HEK293 (cell line): Measurements from ENCODE around the gene RNU11.

Experiments
- CTCF ChIA-PET: fragments of 350-600 bp; formaldehyde crosslinking; extraction: SDS; loops from one replicate; lab custom pipeline; 2021; ENCODE audit warnings: antibody characterized with exemption; lab: Yijun Ruan, JAX
- POLR2A ChIA-PET: fragments of 300-600 bp; formaldehyde crosslinking; extraction: SDS; loops from one replicate; lab custom pipeline; 2020; ENCODE audit warnings: antibody characterized with exemption, inconsistent platforms; lab: Yijun Ruan, JAX
- H3K27ac ChIP-seq: fragments of 200-500 bp; sonication (Bioruptor generic); 2 replicates; pipeline ENCODE4 v1.5.1; 2014; ENCODE audit warnings: low read depth, low read length, control low read depth, inconsistent platforms; ENCODE audit errors: extremely low read depth
- H3K36me3 ChIP-seq, 2 experiments: fragments of 200-500 bp in 1 of 2; sonication (Bioruptor generic) in 1 of 2; 1 replicate in 1 of 2; 2 replicates in 1 of 2; pipeline ENCODE4 v1.5.1; 2014 to 2017; ENCODE audit warnings: inconsistent platforms in 2 of 2, low read length in 2 of 2; ENCODE audit not compliant: control insufficient read depth in 2 of 2, insufficient read depth in 1 of 2
- H3K4me1 ChIP-seq: fragments of 200-500 bp; sonication (Bioruptor generic); 2 replicates; pipeline ENCODE4 v1.5.1; 2014; ENCODE audit warnings: mild to moderate bottlenecking, low read length, inconsistent platforms; ENCODE audit not compliant: control insufficient read depth, insufficient read depth
- H3K4me3 ChIP-seq: 2 replicates; pipeline ENCODE4 v1.5.1; 2011; ENCODE audit warnings: low read depth, mild to moderate bottlenecking, control low read depth, low read length, moderate library complexity
- H3K9me3 ChIP-seq: fragments of 200-500 bp; sonication (Bioruptor generic); 2 replicates; pipeline ENCODE4 v1.5.1; 2014; ENCODE audit warnings: low read depth, low read length, inconsistent platforms; ENCODE audit not compliant: control insufficient read depth, insufficient read depth
- GLIS1 ChIP-seq: fragments of 450-650 bp; formaldehyde crosslinking; IDR thresholded peaks from 2 replicates; pipeline ENCODE4 v1.5.1; 2016; ENCODE audit warnings: missing biosample characterization, missing genetic modification characterization
- HIC1 ChIP-seq: fragments of 450-650 bp; formaldehyde crosslinking; IDR thresholded peaks from 2 replicates; pipeline ENCODE4 v1.5.1; 2016; ENCODE audit warnings: missing biosample characterization, missing genetic modification characterization
- HOXC10 ChIP-seq: sonication (generic); formaldehyde crosslinking; IDR thresholded peaks from 2 replicates; pipeline ENCODE4 v1.8.1; 2023; ENCODE audit warnings: mild to moderate bottlenecking, missing genetic modification reagents
- RBAK ChIP-seq: fragments of 450-650 bp; formaldehyde crosslinking; IDR thresholded peaks from 2 replicates; pipeline ENCODE4 v1.5.1; 2016; ENCODE audit warnings: missing biosample characterization, missing genetic modification characterization
- SCRT1 ChIP-seq: fragments of 450-650 bp; formaldehyde crosslinking; IDR thresholded peaks from 2 replicates; pipeline ENCODE4 v1.5.1; 2016; ENCODE audit warnings: missing biosample characterization, missing genetic modification characterization, borderline replicate concordance
- WT1 ChIP-seq: fragments of 450-650 bp; formaldehyde crosslinking; IDR thresholded peaks from 2 replicates; pipeline ENCODE4 v1.5.1; 2016; ENCODE audit warnings: missing biosample characterization, missing genetic modification characterization
- ZBTB48 ChIP-seq: fragments of 450-650 bp; formaldehyde crosslinking; IDR thresholded peaks from 2 replicates; pipeline ENCODE4 v1.5.1; 2016; ENCODE audit warnings: missing biosample characterization, missing genetic modification characterization
- ZFHX2 ChIP-seq: fragments of 450-650 bp; formaldehyde crosslinking; conservative IDR thresholded peaks from 2 replicates; pipeline ENCODE4 v1.5.1; 2016; ENCODE audit warnings: missing biosample characterization, missing genetic modification characterization
- ZNF157 ChIP-seq: fragments of 450-650 bp; formaldehyde crosslinking; IDR thresholded peaks from 2 replicates; pipeline ENCODE4 v1.5.1; 2016; ENCODE audit warnings: missing biosample characterization, missing genetic modification characterization
- ZNF2 ChIP-seq: fragments of 450-650 bp; formaldehyde crosslinking; IDR thresholded peaks from 2 replicates; pipeline ENCODE4 v1.5.1; 2016; ENCODE audit warnings: missing biosample characterization, missing genetic modification characterization
- ZNF221 ChIP-seq: fragments of 450-650 bp; formaldehyde crosslinking; IDR thresholded peaks from 2 replicates; pipeline ENCODE4 v1.5.1; 2017; ENCODE audit warnings: missing biosample characterization, missing genetic modification characterization, borderline replicate concordance
- ZNF274 ChIP-seq, 2 experiments: fragments of 200-500 bp in 1 of 2; fragments of 450-650 bp in 1 of 2; sonication (Bioruptor generic) in 1 of 2; formaldehyde crosslinking in 1 of 2; IDR thresholded peaks; 2 replicates each; pipeline versions ENCODE4 v1.5.1 to v1.6.1; 2014 to 2016; ENCODE audit warnings: borderline replicate concordance in 1 of 2, inconsistent platforms in 1 of 2, low read length in 1 of 2, missing biosample characterization in 1 of 2, missing genetic modification characterization in 1 of 2
- ZNF548 ChIP-seq: fragments of 450-650 bp; formaldehyde crosslinking; IDR thresholded peaks from 2 replicates; pipeline ENCODE4 v1.5.1; 2016; ENCODE audit warnings: missing biosample characterization, missing genetic modification characterization
- ZNF549 ChIP-seq: fragments of 450-650 bp; IDR thresholded peaks from 2 replicates; pipeline ENCODE4 v1.5.1; 2018; ENCODE audit warnings: missing biosample characterization, missing genetic modification characterization, mild to moderate bottlenecking, inconsistent platforms, moderate library complexity
- ZNF623 ChIP-seq: fragments of 450-650 bp; formaldehyde crosslinking; IDR thresholded peaks from 2 replicates; pipeline ENCODE4 v1.5.1; 2016; ENCODE audit warnings: missing biosample characterization, missing genetic modification characterization
- ZNF777 ChIP-seq: fragments of 450-650 bp; formaldehyde crosslinking; IDR thresholded peaks from 2 replicates; pipeline ENCODE4 v1.5.1; 2017; ENCODE audit warnings: missing biosample characterization, missing genetic modification characterization, borderline replicate concordance
- ZSCAN5A ChIP-seq: fragments of 450-650 bp; formaldehyde crosslinking; IDR thresholded peaks from 2 replicates; pipeline ENCODE4 v1.5.1; 2016; ENCODE audit warnings: missing biosample characterization, missing genetic modification characterization
- TF ChIP-seq, protein P1 (sequence below): fragments of 450-650 bp; formaldehyde crosslinking; IDR thresholded peaks from 2 replicates; pipeline ENCODE4 v1.5.1; 2017; ENCODE audit warnings: missing biosample characterization, missing genetic modification characterization
- TF ChIP-seq, protein P2 (sequence below): fragments of 450-650 bp; formaldehyde crosslinking; IDR thresholded peaks from 2 replicates; pipeline ENCODE4 v1.5.1; 2016; ENCODE audit warnings: missing biosample characterization, missing genetic modification characterization
- TF ChIP-seq, protein P3 (sequence below): fragments of 450-650 bp; formaldehyde crosslinking; IDR thresholded peaks from 2 replicates; pipeline ENCODE4 v1.5.1; 2016; ENCODE audit warnings: missing biosample characterization, missing genetic modification characterization

RNU11 gene

GRCh38 chr1:28663871-28664470 is 15.6 kb downstream of the RNU11 start:
- no peak overlapping the region for H3K27ac ChIP-seq
- H3K36me3 ChIP-seq: no peaks in the 10 kb centered on the region
- TF ChIP-seq ZFHX2 (tag by site-specific recombination) (peak; percentile 46), ZNF157 (no peak), GLIS1 (peak; percentile 14; the same call in 1 of the 2 replicates)
- H3K4me3 ChIP-seq: no peak overlapping the region
- POLR2A ChIA-PET: interaction anchor here (0.6 to 1.9 kb wide), 2 partner anchors 15 to 122 kb away, joined by 3 to 5 read pairs; partner anchors contain the start of gene RNU11
- H3K4me1 ChIP-seq: peaks cover 4% of the 10 kb centered on the region; the same call in 1 of the 2 replicates
- CTCF ChIA-PET: interaction anchor here (0.6 kb wide), 1 partner anchor 213 kb away, joined by 3 read pairs; no protein-coding TSS in a partner anchor
- H3K9me3 ChIP-seq: no peaks in the 10 kb centered on the region

DNA sequence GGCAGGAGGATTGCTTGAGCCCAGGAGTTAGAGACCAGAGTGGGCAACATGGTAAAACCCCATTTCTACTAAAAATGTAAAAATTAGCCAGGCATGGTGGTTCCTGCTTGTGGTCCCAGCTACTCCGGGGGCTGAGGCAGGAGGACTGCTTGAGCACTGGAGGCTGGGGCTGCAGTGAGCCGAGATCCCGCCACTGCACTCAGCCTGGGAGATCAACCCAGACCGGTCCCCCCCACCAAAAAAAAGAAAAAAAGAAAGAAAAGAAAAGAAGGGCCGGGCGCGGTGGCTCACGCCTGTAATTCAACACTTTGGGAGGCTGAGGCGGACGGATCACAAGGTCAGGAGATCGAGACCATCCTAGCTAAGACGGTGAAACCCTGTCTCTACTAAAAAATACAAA is 18.4 kb downstream of the RNU11 start:
- ChIA-PET CTCF (no interaction called here), POLR2A (interaction anchor here (3.0 to 3.6 kb wide), 2 partner anchors 18 to 70 kb away, joined by 30 to 35 read pairs; partner anchors contain the start of genes RNU11 and YTHDF2)
- no peaks in the 10 kb centered on the region for H3K36me3 ChIP-seq
- H3K4me1 ChIP-seq: peaks cover 4% of the 10 kb centered on the region; the same call in 1 of the 2 replicates
- H3K9me3 ChIP-seq: no peaks in the 10 kb centered on the region
- H3K4me3 ChIP-seq: no peak overlapping the region
- H3K27ac ChIP-seq: no peak overlapping the region
- TF ChIP-seq, protein P1, sequence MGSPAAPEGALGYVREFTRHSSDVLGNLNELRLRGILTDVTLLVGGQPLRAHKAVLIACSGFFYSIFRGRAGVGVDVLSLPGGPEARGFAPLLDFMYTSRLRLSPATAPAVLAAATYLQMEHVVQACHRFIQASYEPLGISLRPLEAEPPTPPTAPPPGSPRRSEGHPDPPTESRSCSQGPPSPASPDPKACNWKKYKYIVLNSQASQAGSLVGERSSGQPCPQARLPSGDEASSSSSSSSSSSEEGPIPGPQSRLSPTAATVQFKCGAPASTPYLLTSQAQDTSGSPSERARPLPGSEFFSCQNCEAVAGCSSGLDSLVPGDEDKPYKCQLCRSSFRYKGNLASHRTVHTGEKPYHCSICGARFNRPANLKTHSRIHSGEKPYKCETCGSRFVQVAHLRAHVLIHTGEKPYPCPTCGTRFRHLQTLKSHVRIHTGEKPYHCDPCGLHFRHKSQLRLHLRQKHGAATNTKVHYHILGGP (tag by site-specific recombination): no peak
- TF ChIP-seq, protein P2, sequence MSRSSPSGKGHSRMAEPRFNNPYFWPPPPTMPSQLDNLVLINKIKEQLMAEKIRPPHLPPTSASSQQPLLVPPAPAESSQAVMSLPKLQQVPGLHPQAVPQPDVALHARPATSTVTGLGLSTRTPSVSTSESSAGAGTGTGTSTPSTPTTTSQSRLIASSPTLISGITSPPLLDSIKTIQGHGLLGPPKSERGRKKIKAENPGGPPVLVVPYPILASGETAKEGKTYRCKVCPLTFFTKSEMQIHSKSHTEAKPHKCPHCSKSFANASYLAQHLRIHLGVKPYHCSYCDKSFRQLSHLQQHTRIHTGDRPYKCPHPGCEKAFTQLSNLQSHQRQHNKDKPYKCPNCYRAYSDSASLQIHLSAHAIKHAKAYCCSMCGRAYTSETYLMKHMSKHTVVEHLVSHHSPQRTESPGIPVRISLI (tag by site-specific recombination): no peak
- TF ChIP-seq ZNF2: no peak
- TF ChIP-seq SCRT1 (tag by site-specific recombination): no peak
- no peak for TF ChIP-seq ZNF777
- no peak for TF ChIP-seq ZNF548 (tag by site-specific recombination)
- TF ChIP-seq, all 188 proteins: peak for 0

GRCh38 chr1:28668191-28668955 is 20.0 kb downstream of the RNU11 start, which contains the start of gene GMEB1:
Gene GMEB1, plus strand, starts transcription at chr1:28668784. Its CDS starts 14,829 bp downstream, at chr1:28683613.
- ChIA-PET CTCF (interaction anchor here (0.6 kb wide), 1 partner anchor 209 kb away, joined by 3 read pairs; no protein-coding TSS in a partner anchor), POLR2A (interaction anchor here (0.7 to 3.6 kb wide), 12 partner anchors 9 to 433 kb away, joined by 3 to 35 read pairs (median 4); partner anchors contain the start of genes ATP5IF1, RNU11, TAF12 and YTHDF2)
- H3K27ac ChIP-seq: peak within 1 kb of the TSS; percentile 95
- TF ChIP-seq ZNF221 (tag by site-specific recombination): no peak
- TF ChIP-seq ZNF549: no peak
- no peak for TF ChIP-seq ZNF274 (IDR thresholded peaks at IDR 0.05; ENCODE audit: low read length)
- no peak for TF ChIP-seq ZNF274 (tag by site-specific recombination; IDR thresholded peaks at IDR 0.05; ENCODE audit: borderline replicate concordance)
- peak; percentile 65 for TF ChIP-seq ZBTB48 (tag by site-specific recombination)
- no peak for TF ChIP-seq RBAK
- no peak for TF ChIP-seq ZNF623 (tag by site-specific recombination)
- TF ChIP-seq ZSCAN5A (tag by site-specific recombination): peak; percentile 31; the same call in 1 of the 2 replicates
- TF ChIP-seq HOXC10 (CRISPR knock-in tag): no peak
- no peak for TF ChIP-seq HIC1
- TF ChIP-seq, protein P3, sequence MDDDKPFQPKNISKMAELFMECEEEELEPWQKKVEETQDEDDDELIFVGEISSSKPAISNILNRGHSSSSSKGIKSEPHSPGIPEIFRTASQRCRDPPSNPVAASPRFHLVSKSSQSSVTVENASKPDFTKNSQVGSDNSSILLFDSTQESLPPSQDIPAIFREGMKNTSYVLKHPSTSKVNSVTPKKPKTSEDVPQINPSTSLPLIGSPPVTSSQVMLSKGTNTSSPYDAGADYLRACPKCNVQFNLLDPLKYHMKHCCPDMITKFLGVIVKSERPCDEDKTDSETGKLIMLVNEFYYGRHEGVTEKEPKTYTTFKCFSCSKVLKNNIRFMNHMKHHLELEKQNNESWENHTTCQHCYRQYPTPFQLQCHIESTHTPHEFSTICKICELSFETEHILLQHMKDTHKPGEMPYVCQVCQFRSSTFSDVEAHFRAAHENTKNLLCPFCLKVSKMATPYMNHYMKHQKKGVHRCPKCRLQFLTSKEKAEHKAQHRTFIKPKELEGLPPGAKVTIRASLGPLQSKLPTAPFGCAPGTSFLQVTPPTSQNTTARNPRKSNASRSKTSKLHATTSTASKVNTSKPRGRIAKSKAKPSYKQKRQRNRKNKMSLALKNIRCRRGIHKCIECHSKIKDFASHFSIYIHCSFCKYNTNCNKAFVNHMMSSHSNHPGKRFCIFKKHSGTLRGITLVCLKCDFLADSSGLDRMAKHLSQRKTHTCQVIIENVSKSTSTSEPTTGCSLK (tag by site-specific recombination): no peak
- TF ChIP-seq WT1 (tag by site-specific recombination): no peak

More at GRCh38 chr1:28668191-28668955, 20.0 kb downstream of the RNU11 start, which contains the start of gene GMEB1:
- no peaks in the 10 kb centered on the region for H3K9me3 ChIP-seq
- H3K4me1 ChIP-seq: peaks cover 4% of the 10 kb centered on the region; the same call in 1 of the 2 replicates
- no peaks in the 10 kb centered on the region for H3K36me3 ChIP-seq
- H3K4me3 ChIP-seq: peak within 1 kb of the TSS; percentile 75
